Fibroblast of the conjunctiva (primary cell): ENCODE results near the gene PROCA1.
"Not testable (repeated sequence)": the region's sequence is repeated elsewhere in the genome, so short reads cannot be mapped to it uniquely, and the experiment has no call there.

ENCODE experiments used
- DNase-seq: peaks from one replicate; pipeline ENCODE4 v3.0.0-alpha.2; 2010; ENCODE audit warnings: low read depth

The PROCA1 gene

GRCh38 chr17:28744104-28744971, 32.6 kb upstream of the PROCA1 start:
- DNase-seq: no peak

DNA sequence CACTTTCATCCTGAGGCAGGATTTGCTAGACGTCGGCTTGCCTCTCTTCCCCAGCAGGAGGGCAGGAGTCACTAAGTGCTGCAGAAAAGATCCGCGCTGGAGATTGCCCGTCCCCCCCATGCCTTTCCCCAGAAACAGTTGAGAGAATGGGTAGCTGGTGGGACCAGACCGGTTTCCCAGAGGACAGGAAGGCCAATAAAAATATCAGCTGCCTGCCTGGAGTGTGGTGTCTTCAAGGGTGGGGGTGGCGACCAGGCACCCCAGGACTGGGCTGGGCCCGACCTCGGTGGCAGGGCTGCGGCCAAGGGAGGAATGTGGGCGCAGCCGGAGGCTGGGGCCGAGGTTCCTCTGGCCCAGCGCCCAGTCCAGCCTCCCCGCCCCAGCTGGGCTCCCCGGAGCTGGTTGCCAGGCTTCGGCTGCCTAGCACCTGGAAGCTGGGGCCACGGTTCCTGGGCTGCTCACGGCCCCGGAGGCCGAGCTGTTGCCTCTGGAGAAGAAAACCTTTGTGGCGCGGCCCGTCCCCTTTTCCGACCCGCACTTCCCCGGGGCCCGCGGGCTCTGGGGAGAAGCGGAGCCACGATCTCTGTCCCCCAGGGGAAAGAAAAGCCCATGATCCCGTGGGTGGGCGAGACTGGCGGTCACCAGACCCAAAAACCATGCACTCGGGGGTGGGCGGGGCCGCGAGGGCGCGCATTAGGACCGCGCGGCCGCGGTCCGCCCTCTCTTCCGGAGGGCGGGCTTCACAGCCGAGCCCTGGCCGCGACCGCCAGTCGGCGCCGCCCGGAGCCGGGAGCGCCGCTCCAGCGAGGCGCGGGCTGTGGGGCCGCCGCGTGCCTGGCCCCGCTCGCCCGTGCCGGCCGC, 31.8 kb upstream of the PROCA1 start, which contains the start of gene TRAF4:
TSS of gene TRAF4 (plus strand) at position 769 of the 861 bp plus-strand sequence. CDS start 102 bp downstream, outside the sequence.
- DNase-seq: peak; percentile 75

DNA sequence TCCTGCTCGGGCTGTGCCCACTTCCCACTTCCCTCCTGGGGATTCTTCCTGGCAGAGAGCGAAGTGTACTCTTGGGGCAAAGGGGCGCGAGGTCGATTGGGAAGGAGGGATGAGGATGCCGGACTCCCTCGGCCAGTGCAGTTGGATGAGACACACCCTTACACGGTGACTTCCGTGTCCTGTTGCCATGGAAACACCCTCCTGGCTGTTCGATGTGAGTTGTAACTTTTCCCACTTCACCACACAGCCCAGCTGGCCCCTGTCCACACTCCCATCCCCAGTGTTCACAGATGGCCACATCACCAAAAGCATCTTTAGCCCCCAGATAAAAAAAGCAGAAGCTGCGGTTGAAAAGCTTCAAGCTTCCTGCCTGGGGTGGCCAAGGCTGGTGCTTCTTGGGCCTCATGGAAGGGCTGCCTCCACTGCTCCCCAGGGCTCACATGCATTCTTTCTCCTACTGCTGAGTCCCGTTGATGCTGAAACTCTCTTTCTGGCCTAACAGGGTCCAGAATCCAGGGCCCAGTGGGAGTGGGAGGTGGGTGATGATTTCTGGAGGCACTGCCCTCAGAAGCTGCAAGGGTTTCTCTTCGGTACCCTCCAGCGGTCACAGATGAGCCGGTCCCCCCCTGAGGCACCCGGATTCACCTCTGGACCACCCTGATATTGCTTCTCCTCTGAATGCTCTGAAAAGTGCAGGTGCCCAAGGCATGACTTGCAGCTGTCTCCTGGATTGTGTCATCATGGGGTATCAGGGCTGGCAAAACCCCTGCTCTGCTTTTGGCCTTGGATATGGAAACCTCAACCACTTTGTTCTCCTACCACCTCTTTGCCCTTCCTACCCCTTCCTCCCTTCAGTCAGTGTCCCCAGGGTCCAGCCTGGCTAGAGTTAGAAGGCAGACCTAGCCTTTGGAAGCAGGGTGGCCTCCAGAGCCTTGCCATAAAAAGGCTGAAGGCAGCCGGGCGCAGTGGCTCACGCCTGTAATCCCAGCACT, 30.0 kb upstream of the PROCA1 start:
- DNase-seq: no peak

DNA sequence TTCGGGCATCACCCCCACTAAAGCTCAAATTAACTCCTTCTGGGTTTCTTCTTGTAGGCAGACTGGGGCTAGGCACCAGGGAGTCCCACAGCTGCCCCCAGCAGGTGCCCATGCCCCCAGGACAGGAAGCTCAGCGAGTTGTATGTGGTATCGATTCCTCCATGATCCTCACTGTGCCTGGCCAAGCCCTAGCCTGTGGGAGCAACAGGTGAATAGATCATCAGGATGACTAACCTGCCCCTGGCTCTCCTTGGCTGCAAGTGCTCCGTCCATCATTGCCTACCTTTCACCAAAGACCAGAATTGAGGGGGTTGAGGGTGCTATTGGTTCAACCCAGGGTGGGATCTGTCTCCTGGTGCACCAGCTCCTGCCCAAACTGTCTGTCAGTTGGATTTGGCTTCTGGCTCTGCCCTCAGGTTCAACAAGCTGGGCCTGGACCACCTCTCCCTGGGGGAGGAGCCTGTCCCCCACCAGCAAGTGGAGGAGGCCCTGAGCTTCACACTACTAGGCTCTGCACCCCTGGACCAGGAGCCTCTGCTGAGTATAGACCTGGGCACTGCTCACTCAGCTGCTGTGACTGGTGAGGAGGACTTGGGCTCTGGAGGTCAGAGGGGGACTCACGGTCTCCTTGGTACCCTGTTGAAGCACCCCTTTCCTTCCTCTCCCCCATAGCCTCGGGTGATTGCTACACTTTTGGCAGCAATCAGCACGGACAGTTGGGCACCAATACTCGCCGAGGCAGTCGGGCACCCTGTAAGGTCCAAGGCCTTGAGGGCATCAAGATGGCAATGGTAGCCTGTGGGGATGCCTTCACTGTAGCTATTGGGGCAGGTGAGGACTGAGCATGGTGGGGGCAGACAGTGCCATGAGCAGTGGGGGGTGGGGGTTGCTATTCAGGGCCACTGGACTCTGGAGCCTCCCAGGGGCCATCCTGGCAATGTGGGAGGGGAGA, 29.0 kb upstream of the PROCA1 start:
- DNase-seq: no peak

DNA sequence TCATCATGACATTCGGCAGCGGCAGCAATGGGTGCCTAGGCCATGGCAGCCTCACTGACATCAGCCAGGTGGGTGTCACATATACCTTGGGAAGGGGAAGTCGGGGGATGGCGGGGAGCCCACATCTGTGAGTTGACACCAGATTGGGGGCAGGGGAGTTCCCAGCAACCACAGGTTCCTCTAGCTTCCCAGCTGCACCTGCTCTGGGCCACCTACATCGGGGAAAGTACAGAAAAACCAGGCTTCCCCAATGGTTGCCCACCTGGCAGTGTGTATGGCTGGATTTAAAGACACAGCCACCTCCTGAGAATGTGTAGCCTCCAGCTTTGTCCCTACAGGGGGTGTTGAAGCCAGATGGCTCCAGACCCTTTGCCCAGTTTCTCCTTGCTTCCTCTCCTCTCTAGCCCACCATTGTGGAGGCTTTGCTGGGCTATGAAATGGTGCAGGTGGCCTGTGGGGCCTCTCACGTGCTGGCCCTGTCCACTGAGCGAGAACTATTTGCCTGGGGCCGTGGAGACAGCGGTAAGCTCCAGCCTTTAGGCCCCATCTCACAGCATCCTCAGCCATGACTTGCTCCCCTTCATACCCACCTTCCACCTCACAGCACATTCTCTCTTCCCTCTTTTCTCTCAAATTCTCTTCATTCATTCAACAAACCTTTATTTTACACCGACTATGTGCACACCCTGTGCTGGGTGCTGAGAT, 27.1 kb upstream of the PROCA1 start:
- no peak for DNase-seq

DNA sequence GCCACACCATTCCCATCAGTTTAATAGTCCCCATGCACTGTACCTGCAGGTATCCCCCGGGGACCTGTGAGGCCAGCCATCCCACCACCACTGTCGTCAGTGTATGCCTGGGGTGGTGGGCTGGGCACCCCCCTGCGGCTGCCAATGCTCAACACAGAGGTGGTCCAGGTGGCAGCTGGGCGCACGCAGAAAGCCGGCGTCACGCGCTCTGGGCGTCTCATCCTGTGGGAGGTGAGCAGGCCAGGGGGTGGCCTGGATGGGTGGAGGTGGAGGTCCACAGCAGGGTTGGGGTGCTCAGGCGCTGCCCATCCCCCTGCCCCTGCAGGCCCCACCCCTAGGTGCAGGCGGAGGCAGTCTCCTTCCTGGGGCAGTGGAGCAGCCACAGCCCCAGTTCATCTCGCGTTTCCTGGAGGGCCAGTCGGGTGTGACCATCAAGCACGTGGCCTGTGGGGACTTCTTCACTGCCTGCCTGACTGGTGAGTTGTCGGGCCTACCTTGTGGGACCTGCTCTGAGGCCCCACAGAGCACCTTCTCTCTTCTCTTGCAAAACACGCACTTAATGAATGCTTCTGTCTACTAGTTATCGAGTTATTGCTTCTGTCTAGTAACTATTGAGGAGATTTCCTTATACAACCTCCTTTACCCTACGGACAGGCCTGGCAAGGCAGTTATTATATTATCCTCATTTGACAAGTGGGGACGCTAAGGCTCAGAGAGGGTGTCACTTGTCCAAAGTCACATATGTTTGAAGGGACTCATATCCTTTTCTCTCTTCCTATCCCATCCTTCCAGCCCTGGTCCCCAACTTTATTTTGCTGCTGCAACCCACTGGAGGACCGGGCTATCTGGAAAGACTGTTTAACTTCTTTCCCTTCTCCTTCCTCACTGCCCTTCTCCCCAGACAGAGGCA, 26.3 kb upstream of the PROCA1 start:
- DNase-seq: no peak

- no peak for DNase-seq
Measured at GRCh38 chr17:28737316-28737715, 25.6 kb upstream of the PROCA1 start.

DNA sequence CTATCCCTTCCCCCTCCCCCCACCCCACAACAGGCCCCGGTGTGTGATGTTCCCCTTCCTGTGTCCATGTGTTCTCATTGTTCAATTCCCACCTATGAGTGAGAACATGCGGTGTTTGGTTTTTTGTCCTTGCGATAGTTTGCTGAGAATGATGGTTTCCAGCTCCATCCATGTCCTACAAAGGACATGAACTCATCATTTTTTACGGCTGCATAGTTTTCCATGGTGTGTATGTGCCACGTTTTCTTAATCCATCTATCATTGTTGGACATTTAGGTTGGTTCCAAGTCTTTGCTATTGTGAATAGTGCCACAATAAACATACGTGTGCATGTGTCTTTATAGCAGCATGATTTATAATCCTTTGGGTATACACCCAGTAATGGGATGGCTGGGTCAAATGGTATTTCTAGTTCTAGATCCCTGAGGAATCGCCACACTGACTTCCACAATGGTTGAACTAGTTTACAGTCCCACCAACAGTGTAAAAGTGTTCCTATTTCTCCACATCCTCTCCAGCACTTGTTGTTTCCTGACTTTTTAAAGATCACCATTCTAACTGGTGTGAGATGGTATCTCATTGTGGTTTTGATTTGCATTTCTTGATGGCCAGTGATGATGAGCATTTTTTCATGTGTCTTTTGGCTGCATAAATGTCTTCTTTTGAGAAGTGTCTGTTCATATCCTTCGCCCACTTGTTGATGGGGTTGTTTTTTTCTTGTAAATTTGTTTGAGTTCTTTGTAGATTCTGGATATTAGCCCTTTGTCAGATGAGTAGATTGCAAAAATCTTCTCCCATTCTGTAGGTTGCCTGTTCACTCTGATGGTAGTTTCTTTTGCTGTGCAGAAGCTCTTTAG, 24.5 kb upstream of the PROCA1 start:
- DNase-seq: not testable (repeated sequence)

DNA sequence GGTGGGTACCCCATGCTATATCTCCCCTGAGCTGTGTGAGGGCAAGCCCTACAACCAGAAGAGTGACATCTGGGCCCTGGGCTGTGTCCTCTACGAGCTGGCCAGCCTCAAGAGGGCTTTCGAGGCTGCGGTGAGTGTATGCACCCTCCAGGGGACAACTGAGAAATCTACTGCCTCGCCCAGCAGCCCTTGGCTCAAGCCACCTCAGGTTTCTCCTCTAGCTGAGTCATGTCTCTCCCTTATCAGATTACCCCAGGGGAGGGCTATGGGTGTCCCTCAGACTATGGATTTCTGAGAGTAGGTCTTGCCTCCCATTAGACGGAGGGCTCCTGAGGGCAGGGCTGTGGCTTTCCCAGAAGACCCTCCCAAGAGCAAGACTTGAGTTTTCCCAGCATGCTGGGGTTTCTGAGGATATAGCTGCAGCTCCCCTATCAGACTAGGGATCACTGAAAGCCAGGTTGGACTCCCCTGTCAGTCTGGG, 23.6 kb upstream of the PROCA1 start:
- no peak for DNase-seq

DNA sequence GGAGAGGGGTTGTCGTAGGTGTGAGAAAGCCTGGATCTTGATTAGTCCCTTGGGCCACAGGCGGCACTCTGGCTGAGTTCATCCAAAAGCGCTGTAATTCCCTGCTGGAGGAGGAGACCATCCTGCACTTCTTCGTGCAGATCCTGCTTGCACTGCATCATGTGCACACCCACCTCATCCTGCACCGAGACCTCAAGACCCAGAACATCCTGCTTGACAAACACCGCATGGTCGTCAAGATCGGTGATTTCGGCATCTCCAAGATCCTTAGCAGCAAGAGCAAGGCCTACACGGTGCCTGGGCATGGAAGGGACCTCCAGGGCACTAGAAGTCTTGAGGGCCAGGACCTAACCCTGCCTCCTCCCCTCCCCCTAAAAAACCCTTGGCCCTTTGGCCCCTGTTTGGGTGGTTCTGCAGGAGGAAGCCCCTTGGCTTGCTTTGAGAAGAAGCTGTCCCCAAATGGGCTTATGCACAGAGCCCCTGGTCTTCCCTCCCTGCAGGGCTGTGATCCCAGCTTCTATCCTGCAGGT, 23.1 kb upstream of the PROCA1 start:
- DNase-seq: no peak

DNA sequence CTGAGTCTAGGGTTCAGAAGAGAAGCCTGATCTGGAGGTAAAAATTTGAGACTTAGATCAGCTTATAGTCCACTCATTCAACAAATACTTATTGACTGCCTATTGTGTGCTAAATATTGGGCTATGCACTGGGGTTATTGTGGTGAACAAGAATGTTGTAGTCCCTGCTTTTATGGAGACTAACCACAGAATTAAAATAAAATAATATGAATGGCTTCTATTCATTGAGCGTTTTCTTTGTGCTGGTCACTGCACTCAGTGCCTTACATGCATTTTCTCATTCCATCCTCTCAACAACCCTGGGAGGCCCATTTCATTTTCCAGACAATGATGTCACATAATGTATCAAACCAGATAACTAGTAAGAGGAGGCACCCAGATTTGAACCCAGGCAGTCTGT, 21.7 kb upstream of the PROCA1 start:
- no peak for DNase-seq

- no peak for DNase-seq
Measured at GRCh38 chr17:28729950-28730330, 18.3 kb upstream of the PROCA1 start.

DNA sequence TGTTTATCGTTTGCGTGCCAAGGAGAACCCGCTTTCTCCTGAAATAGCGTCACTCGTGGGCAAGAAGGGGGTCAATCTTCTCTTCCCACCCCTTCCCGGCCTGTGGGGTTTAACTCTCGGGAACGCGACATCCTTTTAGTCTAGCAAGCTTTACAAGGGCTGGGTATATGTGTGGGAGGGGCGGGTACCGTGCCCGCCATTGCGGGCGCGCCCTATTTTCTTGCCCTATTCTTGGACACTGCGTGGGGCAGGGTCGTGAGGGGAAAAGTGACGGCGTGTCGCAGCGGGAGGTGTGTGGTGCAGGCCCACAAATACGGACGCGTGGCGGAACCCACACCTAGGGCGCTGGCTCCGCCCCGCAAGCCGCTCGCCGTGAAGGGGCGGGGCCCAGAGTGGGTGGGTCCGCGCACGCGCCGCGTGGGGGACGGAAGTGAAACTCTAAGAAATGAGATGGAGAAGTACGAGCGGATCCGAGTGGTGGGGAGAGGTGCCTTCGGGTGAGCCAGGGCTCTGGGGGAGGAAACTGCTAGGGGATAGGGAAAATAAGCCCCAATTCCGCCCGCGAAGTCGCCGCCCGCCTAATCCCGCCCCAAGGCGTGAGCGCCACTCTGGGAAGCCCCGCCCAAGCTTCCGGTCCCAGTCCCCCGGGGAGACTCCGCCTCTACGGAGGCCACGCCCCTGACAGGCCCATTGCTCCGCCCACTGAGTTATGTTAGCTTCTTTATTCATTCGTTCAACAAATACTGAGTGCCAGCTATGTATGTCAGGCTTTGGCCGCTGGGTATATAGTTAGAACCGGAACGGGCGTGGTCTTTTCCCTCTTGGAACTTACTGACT, 16.9 kb upstream of the PROCA1 start, which contains the start of gene NEK8:
TSS of gene NEK8 (plus strand) at position 425 of the 837 bp plus-strand sequence. CDS start at position 451, 26 bp downstream.
- DNase-seq: peak; percentile 88

DNA sequence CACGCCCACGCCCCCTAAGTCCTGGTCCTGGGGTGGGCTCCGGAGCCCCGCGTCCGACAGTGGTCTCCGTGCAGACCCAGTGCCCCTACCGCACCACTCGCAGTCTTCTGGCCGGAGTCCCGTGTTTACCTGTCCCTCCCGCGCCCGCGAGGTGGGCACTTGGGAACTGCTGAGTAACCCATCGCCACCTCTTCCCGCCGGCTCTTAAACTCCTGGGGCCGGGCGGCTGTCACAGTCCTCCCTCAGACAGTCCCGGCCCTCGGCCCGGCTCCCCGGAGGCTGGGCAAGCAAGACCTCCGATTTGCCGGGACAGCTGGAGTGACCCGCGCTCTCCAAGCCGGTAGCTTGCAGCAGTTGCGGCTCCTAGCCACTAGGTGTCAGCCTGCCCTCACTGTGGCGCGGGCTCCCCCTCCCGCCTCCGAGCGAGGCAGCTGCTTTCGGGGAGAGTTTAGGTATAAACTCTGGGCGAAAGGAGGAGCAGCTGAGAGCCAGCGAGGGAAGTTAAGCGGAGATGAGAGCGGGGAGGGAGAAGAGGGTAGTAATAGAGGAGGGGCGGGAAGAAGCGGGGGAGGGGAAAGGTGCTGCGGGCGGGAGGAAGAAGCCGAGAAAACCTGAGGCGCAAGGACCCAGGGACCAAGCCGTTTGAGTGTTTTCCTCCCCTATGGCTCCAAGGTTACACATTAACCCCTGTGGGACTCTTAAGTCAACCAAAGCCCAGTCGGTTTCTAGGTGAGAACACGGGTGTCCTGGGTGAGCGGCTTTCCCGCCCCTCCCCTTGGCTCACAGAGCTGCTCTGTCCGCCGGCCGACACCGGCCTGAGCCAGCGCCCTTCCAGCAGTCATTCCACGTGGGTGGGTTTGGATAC, 15.2 kb upstream of the PROCA1 start:
- peak; percentile 89 for DNase-seq

GRCh38 chr17:28726226-28726626, 14.5 kb upstream of the PROCA1 start, which contains the start of gene TLCD1:
Gene TLCD1, minus strand, starts transcription at chr17:28726233. Its CDS starts 136 bp downstream, at chr17:28726097.
- no peak for DNase-seq
